ENCODE data around the gene NAA20. TPM values are rescaled to one million over a fixed set of nuclear protein-coding genes. Genes with fewer than 3 reads are reported as not detected.

NAA20 gene
- total RNA-seq, 1 experiment from 2014 or later, result 31.0 TPM

GRCh38 chr20:20063941-20064702, 47.0 kb downstream of the NAA20 start:
- intact Hi-C loops (cut with micrococcal nuclease; ENCODE audit: unreplicated experiment), result no loop called here
- CTCF ChIA-PET, result no interaction called here
- Mint-ChIP-seq H3K9me3 (ENCODE audit: low read depth, unreplicated experiment) (no peaks in the 10 kb centered on the region), H3K4me3 (ENCODE audit: low read depth, unreplicated experiment) (no peak overlapping the region), H3K27ac (ENCODE audit: unreplicated experiment) (no peak overlapping the region), H3K36me3 (ENCODE audit: insufficient read depth, unreplicated experiment) (no peaks in the 10 kb centered on the region), H3K27me3 (ENCODE audit: unreplicated experiment) (peaks cover 13% of the 10 kb centered on the region), H3K4me1 (ENCODE audit: low read depth, unreplicated experiment) (no peaks in the 10 kb centered on the region)
- no peak for DNase-seq
- BruUV-seq (replicated peaks), result no TSS peak
- TF ChIP-seq, protein P1, sequence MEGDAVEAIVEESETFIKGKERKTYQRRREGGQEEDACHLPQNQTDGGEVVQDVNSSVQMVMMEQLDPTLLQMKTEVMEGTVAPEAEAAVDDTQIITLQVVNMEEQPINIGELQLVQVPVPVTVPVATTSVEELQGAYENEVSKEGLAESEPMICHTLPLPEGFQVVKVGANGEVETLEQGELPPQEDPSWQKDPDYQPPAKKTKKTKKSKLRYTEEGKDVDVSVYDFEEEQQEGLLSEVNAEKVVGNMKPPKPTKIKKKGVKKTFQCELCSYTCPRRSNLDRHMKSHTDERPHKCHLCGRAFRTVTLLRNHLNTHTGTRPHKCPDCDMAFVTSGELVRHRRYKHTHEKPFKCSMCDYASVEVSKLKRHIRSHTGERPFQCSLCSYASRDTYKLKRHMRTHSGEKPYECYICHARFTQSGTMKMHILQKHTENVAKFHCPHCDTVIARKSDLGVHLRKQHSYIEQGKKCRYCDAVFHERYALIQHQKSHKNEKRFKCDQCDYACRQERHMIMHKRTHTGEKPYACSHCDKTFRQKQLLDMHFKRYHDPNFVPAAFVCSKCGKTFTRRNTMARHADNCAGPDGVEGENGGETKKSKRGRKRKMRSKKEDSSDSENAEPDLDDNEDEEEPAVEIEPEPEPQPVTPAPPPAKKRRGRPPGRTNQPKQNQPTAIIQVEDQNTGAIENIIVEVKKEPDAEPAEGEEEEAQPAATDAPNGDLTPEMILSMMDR (IDR thresholded peaks at IDR 0.05; ENCODE audit: unreplicated experiment), result no peak

DNA sequence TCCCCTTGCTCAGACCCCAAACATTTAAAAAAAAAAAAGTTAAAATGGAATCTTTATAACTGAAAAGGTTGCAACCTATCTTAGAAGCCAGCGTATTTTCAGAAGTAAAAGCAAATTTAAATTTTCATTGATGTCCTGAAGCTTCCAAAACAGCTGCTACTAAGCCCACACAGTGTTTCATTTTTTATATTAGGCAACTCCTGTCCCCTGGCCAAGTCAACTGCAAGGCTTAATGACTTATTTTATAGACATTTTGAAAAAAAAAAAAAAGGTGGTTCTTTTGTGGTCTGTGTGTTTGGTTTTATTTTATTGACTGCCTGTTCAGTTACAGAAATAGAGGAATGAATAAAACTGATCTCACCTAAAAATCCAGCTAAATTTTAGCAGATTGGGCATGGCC, 48.2 kb downstream of the NAA20 start:
- no peak overlapping the region for H3K27ac Mint-ChIP-seq (ENCODE audit: unreplicated experiment)
- DNase-seq, result no peak
- BruUV-seq (replicated peaks), result no TSS peak
- H3K4me3 Mint-ChIP-seq (ENCODE audit: low read depth, unreplicated experiment), result no peak overlapping the region
- TF ChIP-seq, protein P1 (IDR thresholded peaks at IDR 0.05; ENCODE audit: unreplicated experiment), result no peak
- H3K9me3 Mint-ChIP-seq (ENCODE audit: low read depth, unreplicated experiment), result no peaks in the 10 kb centered on the region
- no peaks in the 10 kb centered on the region for H3K36me3 Mint-ChIP-seq (ENCODE audit: insufficient read depth, unreplicated experiment)
- CTCF ChIA-PET, result no interaction called here
- H3K27me3 Mint-ChIP-seq (ENCODE audit: unreplicated experiment), result peaks cover 13% of the 10 kb centered on the region
- H3K4me1 Mint-ChIP-seq (ENCODE audit: low read depth, unreplicated experiment), result no peaks in the 10 kb centered on the region
- intact Hi-C loops (cut with micrococcal nuclease; ENCODE audit: unreplicated experiment), result no loop called here

GRCh38 chr20:20070871-20071726, 53.9 kb downstream of the NAA20 start:
- H3K27ac Mint-ChIP-seq (ENCODE audit: unreplicated experiment), result no peak overlapping the region
- no TSS peak for BruUV-seq (replicated peaks)
- H3K9me3 Mint-ChIP-seq (ENCODE audit: low read depth, unreplicated experiment), result no peaks in the 10 kb centered on the region
- CTCF ChIA-PET, result interaction anchor here (0.5 to 0.7 kb wide), 2 partner anchors 187 to 326 kb away, joined by 3 to 4 read pairs; no protein-coding TSS in a partner anchor
- no peaks in the 10 kb centered on the region for H3K36me3 Mint-ChIP-seq (ENCODE audit: insufficient read depth, unreplicated experiment)
- TF ChIP-seq, protein P1 (IDR thresholded peaks at IDR 0.05; ENCODE audit: unreplicated experiment), result no peak
- no peak overlapping the region for H3K4me3 Mint-ChIP-seq (ENCODE audit: low read depth, unreplicated experiment)
- intact Hi-C loops (cut with micrococcal nuclease; ENCODE audit: unreplicated experiment), result no loop called here
- no peak for DNase-seq
- no peaks in the 10 kb centered on the region for H3K27me3 Mint-ChIP-seq (ENCODE audit: unreplicated experiment)
- H3K4me1 Mint-ChIP-seq (ENCODE audit: low read depth, unreplicated experiment), result no peaks in the 10 kb centered on the region

DNA sequence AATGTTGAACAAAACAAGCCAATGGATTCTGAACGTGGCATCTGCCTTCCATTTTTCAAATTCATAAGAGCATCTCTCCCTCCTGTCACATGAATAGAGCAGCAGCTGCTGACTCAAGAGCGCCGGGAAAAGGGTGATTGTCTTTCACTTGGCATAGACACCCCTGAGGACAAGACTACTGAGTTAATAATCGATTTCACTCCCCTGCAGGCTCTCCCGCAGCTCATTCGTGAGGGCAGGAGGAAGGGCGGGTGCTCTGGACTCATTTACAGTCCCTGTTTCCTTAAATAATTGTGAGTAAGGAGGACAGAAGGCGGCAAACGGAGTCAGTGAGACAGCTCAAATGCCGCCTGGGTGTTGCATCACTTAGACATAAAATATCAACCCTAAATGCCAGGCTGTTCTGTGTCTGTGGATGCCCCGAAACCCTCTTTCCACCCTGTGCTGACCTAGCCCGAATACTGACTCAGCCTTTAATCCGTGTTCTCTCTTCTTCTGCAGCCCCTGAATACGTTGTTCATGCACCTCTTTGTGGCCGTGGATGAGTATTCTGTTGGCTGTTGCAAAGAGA, 56.7 kb downstream of the NAA20 start:
- TF ChIP-seq, protein P1 (IDR thresholded peaks at IDR 0.05; ENCODE audit: unreplicated experiment), result no peak
- no peak overlapping the region for H3K4me3 Mint-ChIP-seq (ENCODE audit: low read depth, unreplicated experiment)
- BruUV-seq (replicated peaks), result no TSS peak
- no peak overlapping the region for H3K27ac Mint-ChIP-seq (ENCODE audit: unreplicated experiment)
- H3K4me1 Mint-ChIP-seq (ENCODE audit: low read depth, unreplicated experiment), result peaks cover 12% of the 10 kb centered on the region
- H3K36me3 Mint-ChIP-seq (ENCODE audit: insufficient read depth, unreplicated experiment), result no peaks in the 10 kb centered on the region
- H3K27me3 Mint-ChIP-seq (ENCODE audit: unreplicated experiment), result no peaks in the 10 kb centered on the region
- no peaks in the 10 kb centered on the region for H3K9me3 Mint-ChIP-seq (ENCODE audit: low read depth, unreplicated experiment)
- intact Hi-C loops (cut with micrococcal nuclease; ENCODE audit: unreplicated experiment), result no loop called here
- no peak for DNase-seq
- CTCF ChIA-PET, result no interaction called here

Measured in Calu3 (cell line).